ENCODE measurements around the gene PXMP2.
"Not testable (repeated sequence)": the region's sequence is repeated elsewhere in the genome, so short reads cannot be mapped to it uniquely, and the experiment has no call there.

The PXMP2 gene

GRCh38 chr12:132660996-132661395 lies 26.4 kb upstream of the PXMP2 start:
- DNase-seq, result no peak

GRCh38 chr12:132661972-132662371 lies 25.4 kb upstream of the PXMP2 start:
- DNase-seq, result no peak

DNA sequence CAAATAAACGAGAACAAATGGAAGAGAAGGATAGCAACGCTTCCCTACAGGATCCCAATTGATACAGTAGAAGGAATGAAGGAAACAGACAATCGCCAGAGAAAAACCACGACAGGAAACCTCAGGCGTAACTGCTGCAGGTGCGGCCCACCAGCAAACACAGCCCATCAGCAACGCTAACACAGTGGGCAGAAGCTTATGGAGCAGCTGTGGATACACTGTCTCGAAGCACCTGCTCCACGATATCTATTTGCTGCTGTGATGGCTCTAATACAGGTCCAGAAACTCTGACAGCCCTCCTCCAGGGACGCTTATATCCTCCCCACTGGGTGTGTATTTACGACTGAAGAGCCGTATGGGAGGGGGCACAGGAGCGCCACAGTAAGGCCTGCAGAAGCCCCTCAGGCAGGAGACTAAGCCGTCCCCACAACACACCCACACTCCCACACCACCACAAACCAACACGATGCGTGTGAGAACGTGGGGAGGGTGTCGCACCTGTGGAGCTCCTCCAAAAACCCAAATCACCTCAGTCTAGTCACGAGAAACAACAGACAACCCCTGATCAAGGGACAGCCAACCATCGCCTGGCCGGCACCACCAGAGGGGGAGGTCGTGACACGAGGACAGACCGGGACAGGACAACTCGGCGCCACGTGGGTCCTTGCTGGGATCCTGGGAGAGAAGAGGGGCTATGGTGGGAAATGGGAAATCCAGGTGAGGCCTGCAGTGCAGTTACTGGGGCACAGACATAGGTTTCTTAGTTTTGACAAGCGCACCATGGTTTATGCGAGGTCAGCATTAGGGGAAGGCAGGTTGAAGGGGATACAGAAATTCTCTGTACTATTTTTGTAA lies 24.3 kb upstream of the PXMP2 start:
- DNase-seq, result no peak

DNA sequence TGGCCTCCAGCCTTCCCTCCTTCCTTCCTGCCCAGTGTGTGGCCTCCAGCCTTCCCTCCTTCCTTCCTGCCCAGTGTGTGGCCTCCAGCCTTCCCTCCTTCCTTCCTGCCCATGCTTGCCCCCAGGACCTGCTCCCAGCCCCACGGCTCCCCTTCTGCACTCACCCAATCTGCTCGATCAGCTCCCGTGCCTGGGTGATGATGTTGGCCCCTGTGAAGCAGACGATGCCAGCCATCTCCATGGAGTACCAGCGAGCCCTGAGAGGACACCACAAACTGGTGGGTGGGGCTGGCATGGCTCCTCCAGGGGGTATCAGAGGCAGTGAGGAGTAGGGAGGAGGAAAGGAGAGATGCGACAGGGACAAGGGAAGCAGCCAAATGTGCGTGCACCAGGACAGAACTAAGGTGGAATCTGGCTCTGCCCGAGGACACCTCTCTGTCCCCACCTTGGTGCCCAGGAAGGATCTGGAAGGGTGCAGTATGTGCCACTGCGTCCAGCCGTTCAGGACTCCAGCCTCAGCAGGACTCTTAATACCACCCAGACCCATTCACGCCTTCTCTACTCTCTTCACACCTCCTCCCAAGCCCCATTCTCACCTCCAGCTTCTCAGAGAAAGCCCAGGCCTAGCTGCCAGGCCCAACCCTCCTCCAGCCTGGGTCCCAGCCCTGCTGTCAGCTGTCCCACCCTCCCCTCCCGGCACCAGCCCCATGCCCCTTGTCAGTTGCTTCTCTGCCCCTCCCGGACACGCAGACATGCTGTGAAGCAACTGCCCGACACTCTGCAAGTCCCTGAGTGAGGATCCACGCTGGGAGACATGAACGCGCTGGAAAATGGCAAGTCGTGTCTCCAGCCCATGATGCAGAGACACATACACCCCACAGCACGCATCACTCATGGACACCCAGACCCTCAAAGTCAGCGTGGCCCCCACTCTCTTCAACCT lies 22.9 kb upstream of the PXMP2 start:
- no peak for DNase-seq

- no peak for DNase-seq
Measured at GRCh38 chr12:132665149-132665491, 22.3 kb upstream of the PXMP2 start.

DNA sequence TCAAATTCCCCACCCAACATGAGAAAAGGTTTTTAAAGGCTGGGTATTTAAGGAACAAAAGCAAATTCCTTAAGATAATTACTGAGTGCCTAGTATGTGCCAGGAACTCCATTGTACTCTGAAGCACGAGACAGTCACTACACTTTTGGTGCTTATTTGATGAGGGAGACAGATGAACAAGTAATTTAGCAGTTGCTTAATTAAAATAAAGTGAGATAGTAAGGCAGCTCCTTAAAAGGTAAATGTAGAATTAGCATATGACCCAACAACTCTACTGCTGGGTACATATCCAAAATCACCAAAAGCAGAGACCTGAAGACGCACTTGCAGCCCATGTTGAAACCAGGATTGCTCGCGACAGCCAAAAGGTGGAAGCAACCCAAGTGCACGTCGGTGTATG lies 21.6 kb upstream of the PXMP2 start:
- DNase-seq, result no peak

- no peak for DNase-seq
Measured at GRCh38 chr12:132668191-132669088, 18.9 kb upstream of the PXMP2 start.

GRCh38 chr12:132669166-132669879 lies 18.1 kb upstream of the PXMP2 start:
- no peak for DNase-seq

DNA sequence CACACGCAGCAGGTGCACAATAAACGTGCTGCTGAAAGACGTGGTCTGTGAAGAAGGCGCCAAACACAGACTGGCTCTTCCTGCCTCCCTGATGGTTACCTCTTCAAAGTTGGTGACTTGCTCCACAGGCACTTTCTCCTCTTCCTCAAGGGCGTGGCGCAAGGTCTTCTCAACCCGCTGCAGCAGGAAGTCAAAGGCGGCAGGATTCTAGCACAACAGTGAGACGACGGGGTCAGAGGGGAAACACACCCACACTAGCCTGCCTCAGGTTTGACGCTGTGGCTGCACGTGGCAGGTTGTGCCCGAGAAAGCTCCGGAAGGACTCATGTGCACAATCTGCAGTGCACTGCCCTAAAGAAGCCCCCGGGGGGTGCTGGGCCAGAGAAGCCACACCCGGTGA lies 15.3 kb upstream of the PXMP2 start:
- DNase-seq, result no peak

GRCh38 chr12:132672678-132673077 lies 14.7 kb upstream of the PXMP2 start:
- no peak for DNase-seq

DNA sequence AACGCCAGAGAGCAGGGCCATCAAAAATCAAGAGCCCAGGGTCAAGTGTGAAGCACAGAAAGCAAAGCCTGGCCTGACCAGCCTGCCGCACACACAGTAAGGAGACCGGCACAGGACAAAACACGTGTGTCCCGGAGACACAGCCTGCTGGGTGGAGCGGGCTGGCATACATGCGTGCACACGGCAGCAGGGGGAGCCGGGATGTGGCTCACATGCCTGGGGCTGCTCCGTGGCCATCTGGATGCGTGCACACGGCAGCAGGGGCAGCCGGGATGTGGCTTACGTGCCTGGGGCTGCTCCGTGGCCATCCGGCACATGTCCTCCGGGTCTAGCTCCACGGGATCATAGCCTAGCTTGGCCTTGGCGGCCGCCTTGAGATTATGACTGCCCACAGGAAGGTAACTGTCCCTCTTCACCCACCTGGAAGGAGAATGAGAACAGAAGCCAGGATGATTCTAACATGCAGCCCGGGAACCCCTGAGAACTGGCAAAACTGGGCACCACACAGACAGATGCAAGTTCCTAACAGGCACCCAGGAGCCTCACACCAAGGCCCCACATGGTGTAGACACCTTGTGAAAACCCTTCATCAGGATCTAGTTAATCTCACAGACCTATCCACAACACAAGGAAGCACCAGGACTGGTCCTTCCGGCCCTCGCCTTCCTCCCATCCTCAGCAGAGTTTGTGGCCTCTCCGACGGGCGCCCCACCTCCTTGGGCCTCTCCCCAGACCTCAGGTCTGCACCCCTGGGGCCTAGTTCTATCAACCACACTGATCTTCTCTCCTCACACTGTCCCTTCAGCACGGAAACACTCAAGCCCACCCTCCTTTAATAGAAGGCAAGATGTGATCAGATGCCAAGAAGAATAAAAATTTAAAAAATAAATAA lies 13.9 kb upstream of the PXMP2 start:
- DNase-seq, result no peak

DNA sequence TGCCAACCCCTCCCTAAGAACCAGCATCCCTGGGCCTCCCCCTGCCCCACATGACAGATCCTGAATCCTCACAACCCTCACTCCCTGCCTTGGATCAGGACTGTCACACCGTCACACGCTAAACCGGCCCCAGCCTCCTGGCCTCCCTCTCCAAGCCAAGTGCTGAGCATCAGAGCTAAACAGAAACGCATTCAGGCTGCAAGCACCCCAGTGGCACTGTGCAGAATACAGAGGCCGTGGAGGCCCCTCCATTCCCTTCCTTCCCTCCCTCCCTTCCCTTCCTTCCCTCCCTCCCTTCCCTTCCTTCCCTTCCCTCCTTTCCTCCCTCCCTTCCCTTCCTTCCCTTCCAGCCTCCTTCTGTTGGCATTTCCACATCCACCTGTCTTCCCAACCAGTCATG lies 12.8 kb upstream of the PXMP2 start:
- DNase-seq, result no peak

DNA sequence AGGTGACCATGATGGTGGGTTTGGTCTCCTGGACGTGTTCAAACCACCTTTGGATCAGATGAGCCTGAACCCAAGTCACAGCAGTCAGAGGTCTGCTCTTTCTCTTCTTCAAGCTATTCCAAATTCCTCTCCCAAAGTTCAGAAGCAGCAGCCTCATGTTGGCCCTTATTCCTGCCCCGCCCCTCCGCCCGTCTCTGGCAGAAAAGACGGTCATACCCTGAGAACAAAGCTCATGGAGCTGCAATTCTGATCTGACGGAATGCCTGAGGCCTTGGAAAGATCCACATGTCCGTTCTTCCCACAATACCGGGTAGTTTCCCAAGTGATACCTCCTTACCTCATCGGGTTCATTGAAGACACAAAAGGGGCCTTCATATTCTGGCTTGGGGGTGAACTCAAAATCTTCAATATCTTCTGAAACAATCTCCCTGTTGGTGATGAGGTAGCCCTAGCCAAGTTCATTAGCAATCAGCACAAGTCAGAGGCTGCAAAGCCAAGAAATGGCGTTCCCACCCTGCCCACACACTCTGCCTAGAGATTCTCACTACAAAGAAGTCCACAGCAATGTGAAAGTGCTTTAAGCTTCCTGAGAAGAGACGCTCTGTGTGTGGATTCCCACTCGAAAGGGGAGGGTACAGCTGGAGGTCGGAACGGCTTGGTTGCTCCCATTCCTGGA lies 11.5 kb upstream of the PXMP2 start:
- DNase-seq, result no peak

GRCh38 chr12:132677492-132677891 lies 9.9 kb upstream of the PXMP2 start:
- no peak for DNase-seq

GRCh38 chr12:132685400-132685799 lies 2.0 kb upstream of the PXMP2 start:
- DNase-seq, result no peak

GRCh38 chr12:132686825-132687210 lies 569 bp upstream of the PXMP2 start:
- DNase-seq, result peak in 2 of 4 experiments; percentile 17 to 32

DNA sequence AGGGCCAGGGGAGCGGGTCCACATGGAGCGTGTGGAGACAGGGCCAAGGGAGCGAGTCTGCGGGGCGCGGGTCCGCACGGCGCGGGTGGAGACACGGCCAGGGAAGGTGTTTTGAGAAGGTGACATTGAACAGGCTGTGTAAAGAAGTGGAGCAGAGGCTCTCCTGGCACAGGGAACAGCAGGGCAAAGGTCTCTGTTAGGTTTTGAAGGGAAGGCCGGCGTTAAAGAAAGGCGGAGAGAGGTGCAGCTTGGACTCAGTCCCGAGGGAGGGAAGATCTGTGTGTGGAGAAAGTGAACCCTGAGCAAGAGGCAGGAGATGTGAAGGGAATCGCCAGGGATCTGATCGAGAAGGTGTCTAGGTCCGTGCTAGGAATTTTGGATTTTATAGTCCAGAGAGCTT lies 1.8 kb downstream of the PXMP2 start:
- DNase-seq, result no peak

- DNase-seq, result no peak
Measured at GRCh38 chr12:132690112-132690511, 2.7 kb downstream of the PXMP2 start.

- not testable (repeated sequence) for DNase-seq
Measured at GRCh38 chr12:132692030-132692429, 4.6 kb downstream of the PXMP2 start.

DNA sequence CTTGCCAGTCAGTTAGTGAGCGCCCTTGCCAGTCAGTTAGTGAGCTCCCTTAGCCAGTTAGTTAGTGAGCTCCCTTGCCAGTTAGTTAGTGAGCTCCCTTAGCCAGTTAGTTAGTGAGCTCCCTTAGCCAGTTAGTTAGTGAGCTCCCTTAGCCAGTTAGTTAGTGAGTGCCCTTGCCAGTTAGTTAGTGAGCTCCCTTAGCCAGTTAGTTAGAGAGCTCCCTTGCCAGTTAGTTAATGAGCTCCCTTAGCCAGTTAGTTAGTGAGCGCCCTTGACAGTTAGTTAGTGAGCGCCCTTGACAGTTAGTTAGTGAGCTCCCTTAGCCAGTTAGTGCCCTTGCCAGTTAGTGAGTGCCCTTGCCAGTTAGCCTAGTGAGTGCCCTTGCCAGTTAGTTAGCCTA lies 7.5 kb downstream of the PXMP2 start:
- DNase-seq, result not testable (repeated sequence)

DNA sequence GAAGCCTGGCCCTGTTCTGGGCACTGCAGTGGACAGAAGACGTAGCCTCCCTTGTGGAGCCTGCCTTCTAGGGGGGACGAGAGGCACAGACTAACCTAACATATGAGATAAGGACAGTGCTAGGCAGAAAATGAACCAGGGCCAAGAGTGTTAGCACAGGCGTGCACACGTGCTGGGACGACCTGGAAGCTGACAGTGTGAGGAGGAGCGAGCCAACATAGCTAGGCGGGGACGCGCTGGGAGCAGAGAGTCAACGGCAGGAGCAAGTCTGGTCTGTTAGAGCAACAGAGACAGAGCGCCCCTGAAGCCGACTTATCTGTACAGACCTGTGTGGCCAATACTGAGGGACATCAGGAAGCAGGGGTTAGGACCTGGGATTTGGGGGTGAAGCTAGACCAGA lies 8.0 kb downstream of the PXMP2 start:
- DNase-seq, result no peak

All from activated naive CD4-positive, alpha-beta T cell (primary cell).